Ishikawa (cell line): ENCODE data around the gene RFTN2.

Source experiments
- NFIC ChIP-seq: IDR thresholded peaks from 2 replicates; pipeline ENCODE4 v1.6.1; 2012
- YY1 ChIP-seq: IDR thresholded peaks from 2 replicates; pipeline ENCODE4 v1.6.1; 2012; ENCODE audit warnings: low read depth
- TF ChIP-seq, protein P1 (sequence below): IDR thresholded peaks from 2 replicates; pipeline ENCODE4 v1.6.1; 2012; ENCODE audit warnings: low read depth, mild to moderate bottlenecking

DNA sequence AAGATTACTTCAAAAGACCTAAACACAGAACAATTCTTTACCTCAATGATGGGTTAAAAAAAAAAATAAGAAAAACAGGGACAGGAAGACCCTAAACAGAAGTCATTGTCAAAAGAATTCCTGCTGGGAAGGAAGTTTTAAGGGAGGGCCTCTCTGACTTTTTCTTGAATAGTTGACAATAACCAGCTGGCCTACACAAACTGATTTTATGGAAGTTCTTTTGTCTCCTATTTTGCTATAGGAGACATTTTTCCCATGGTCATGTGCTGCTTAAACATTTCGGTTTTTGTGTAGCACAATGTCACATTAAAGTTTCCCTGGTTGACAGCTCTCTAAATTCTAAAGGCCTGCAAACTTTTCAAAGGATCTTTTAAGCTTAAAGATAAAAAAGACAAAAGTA is 55.3 kb downstream of the RFTN2 start:
- TF ChIP-seq, protein P1, sequence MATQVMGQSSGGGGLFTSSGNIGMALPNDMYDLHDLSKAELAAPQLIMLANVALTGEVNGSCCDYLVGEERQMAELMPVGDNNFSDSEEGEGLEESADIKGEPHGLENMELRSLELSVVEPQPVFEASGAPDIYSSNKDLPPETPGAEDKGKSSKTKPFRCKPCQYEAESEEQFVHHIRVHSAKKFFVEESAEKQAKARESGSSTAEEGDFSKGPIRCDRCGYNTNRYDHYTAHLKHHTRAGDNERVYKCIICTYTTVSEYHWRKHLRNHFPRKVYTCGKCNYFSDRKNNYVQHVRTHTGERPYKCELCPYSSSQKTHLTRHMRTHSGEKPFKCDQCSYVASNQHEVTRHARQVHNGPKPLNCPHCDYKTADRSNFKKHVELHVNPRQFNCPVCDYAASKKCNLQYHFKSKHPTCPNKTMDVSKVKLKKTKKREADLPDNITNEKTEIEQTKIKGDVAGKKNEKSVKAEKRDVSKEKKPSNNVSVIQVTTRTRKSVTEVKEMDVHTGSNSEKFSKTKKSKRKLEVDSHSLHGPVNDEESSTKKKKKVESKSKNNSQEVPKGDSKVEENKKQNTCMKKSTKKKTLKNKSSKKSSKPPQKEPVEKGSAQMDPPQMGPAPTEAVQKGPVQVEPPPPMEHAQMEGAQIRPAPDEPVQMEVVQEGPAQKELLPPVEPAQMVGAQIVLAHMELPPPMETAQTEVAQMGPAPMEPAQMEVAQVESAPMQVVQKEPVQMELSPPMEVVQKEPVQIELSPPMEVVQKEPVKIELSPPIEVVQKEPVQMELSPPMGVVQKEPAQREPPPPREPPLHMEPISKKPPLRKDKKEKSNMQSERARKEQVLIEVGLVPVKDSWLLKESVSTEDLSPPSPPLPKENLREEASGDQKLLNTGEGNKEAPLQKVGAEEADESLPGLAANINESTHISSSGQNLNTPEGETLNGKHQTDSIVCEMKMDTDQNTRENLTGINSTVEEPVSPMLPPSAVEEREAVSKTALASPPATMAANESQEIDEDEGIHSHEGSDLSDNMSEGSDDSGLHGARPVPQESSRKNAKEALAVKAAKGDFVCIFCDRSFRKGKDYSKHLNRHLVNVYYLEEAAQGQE: no peak
- TF ChIP-seq YY1 (no peak), NFIC (no peak)
